Endothelial cell of umbilical vein (primary cell): ENCODE data around the gene TBATA. TPM values are rescaled to one million over a fixed set of nuclear protein-coding genes. Genes with fewer than 3 reads are reported as not detected.

Experiments used
- BruUV-seq: library from RNA; stranded (reverse); fragments of 400-500 nt; replicated peaks from 2 replicates; lab custom pipeline; 2021; lab: Mats Ljungman, UMichigan
- CTCF ChIA-PET: fragments of 300-600, 350-600 bp; sonication (Branson Sonifier 250); formaldehyde crosslinking; loops from one replicate; lab custom pipeline; 2021; ENCODE audit warnings: antibody characterized with exemption, inconsistent platforms; lab: Charles Lee
- POLR2A ChIA-PET: fragments of 300-600, 350-600 bp; sonication (Branson Sonifier 250); formaldehyde crosslinking; loops from one replicate; lab custom pipeline; 2021; ENCODE audit warnings: antibody characterized with exemption, inconsistent platforms; lab: Charles Lee
- DNase-seq: peaks from one replicate; pipeline ENCODE4 v3.0.0-alpha.2; 2011; ENCODE audit warnings: low read depth, low spot score
- FAIRE-seq: peaks from 2 replicates; lab custom pipeline; 2011; peaks lifted over from hg19 to GRCh38; lab: Jason Lieb, UNC
- H2AFZ ChIP-seq: 2 replicates; pipeline ENCODE4 v1.6.0; 2012; ENCODE audit warnings: low read depth, low read length, control low read depth, inconsistent platforms
- H3K27ac ChIP-seq: 2 replicates; pipeline ENCODE4 v1.5.1; 2011; ENCODE audit warnings: low read depth, mild to moderate bottlenecking, control low read depth, low read length, moderate library complexity; ENCODE audit not compliant: insufficient read depth
- H3K27me3 ChIP-seq, 2 experiments: 2 replicates each; pipeline versions ENCODE4 v1.6.0 to v1.6.1; 2011; ENCODE audit warnings: low read length in 2 of 2, mixed read lengths in 1 of 2; ENCODE audit not compliant: control insufficient read depth in 2 of 2, insufficient read depth in 2 of 2
- H3K36me3 ChIP-seq, 2 experiments: 2 replicates in 1 of 2; 3 replicates in 1 of 2; pipeline ENCODE4 v1.5.1; 2011; ENCODE audit warnings: low read length in 2 of 2, mild to moderate bottlenecking in 1 of 2, moderate library complexity in 1 of 2; ENCODE audit not compliant: control insufficient read depth in 2 of 2, insufficient read depth in 2 of 2; ENCODE audit errors: extremely low read depth in 1 of 2
- H3K4me1 ChIP-seq: 3 replicates; pipeline ENCODE4 v1.5.1; 2011; ENCODE audit warnings: mild to moderate bottlenecking, low read length; ENCODE audit not compliant: control insufficient read depth, insufficient read depth; ENCODE audit errors: extremely low read depth
- H3K4me2 ChIP-seq: 2 replicates; pipeline ENCODE4 v1.6.1; 2011; ENCODE audit warnings: low read length, control low read depth, mixed read lengths; ENCODE audit not compliant: insufficient read depth
- H3K4me3 ChIP-seq, 3 experiments: fragments of 200-600 bp in 1 of 3; sonication (generic), shearing (Covaris generic) in 1 of 3; replicated peaks in 1 of 3; 2 replicates each; pipeline ENCODE4 v1.5.1; 2011 to 2016; ENCODE audit warnings: control low read depth in 3 of 3, low read length in 3 of 3, mild to moderate bottlenecking in 2 of 3, inconsistent platforms in 1 of 3, low read depth in 1 of 3, moderate library complexity in 1 of 3; ENCODE audit not compliant: insufficient read depth in 1 of 3
- H3K79me2 ChIP-seq: 2 replicates; pipeline ENCODE4 v1.6.0; 2012; ENCODE audit warnings: low read length, inconsistent platforms; ENCODE audit not compliant: control insufficient read depth, insufficient read depth
- H3K9ac ChIP-seq: replicated peaks from 2 replicates; pipeline ENCODE3; 2011; ENCODE audit warnings: low read length, control low read depth; ENCODE audit not compliant: insufficient read depth; ENCODE audit errors: extremely low read depth
- H3K9me1 ChIP-seq: replicated peaks from 3 replicates; pipeline ENCODE4 v1.6.0; 2011; ENCODE audit warnings: mild to moderate bottlenecking, low read length; ENCODE audit not compliant: control insufficient read depth, insufficient read depth; ENCODE audit errors: extremely low read depth
- H3K9me3 ChIP-seq: replicated peaks from 2 replicates; pipeline ENCODE4 v1.5.1; 2012; ENCODE audit warnings: low read length, inconsistent platforms; ENCODE audit not compliant: control insufficient read depth, insufficient read depth
- H4K20me1 ChIP-seq: replicated peaks from 2 replicates; pipeline ENCODE3; 2011; ENCODE audit warnings: mild to moderate bottlenecking, low read length; ENCODE audit not compliant: control insufficient read depth, insufficient read depth; ENCODE audit errors: extremely low read depth
- EZH2 ChIP-seq: IDR thresholded peaks from 2 replicates; pipeline ENCODE4 v1.6.1; 2012; ENCODE audit warnings: borderline replicate concordance, low read depth, mild to moderate bottlenecking, moderate library complexity, low read length, inconsistent platforms; ENCODE audit not compliant: severe bottlenecking
- FOS ChIP-seq: IDR thresholded peaks from 2 replicates; pipeline ENCODE4 v1.6.1; 2011; ENCODE audit warnings: mild to moderate bottlenecking, low read length, moderate library complexity, borderline replicate concordance; ENCODE audit not compliant: insufficient read depth
- GATA2 ChIP-seq: IDR thresholded peaks from 2 replicates; pipeline ENCODE4 v1.7.0; 2011; ENCODE audit warnings: low read depth, mild to moderate bottlenecking, moderate library complexity, mixed read lengths, low read length; ENCODE audit not compliant: insufficient read length, insufficient read depth
- JUN ChIP-seq: IDR thresholded peaks from 2 replicates; pipeline ENCODE4 v1.6.1; 2011; ENCODE audit warnings: borderline replicate concordance, low read depth; ENCODE audit not compliant: insufficient read length, insufficient read depth
- MYC ChIP-seq: IDR thresholded peaks from one replicate; pipeline ENCODE4 v1.6.1; 2011; ENCODE audit warnings: mild to moderate bottlenecking, low read depth, low read length
- POLR2A ChIP-seq: IDR thresholded peaks from 2 replicates; pipeline ENCODE4 v1.6.1; 2012; ENCODE audit warnings: low read depth, mild to moderate bottlenecking, control low read depth, low read length
- POLR2AphosphoS5 ChIP-seq: IDR thresholded peaks from 2 replicates; pipeline ENCODE4 v1.6.1; 2012; ENCODE audit warnings: low read depth, mild to moderate bottlenecking, control low read depth, low read length, moderate library complexity; ENCODE audit not compliant: insufficient read depth
- dilution Hi-C: fragments of 300-500 bp; cut with MboI; formaldehyde crosslinking; loops from one replicate; pipeline ENCODE4 v1.15.0; 2019; ENCODE audit warnings: low sequenced_read_pairs; ENCODE audit not compliant: extremely low pct_ligation_motif_present
- intact Hi-C: fragments of 100-400 bp; cut with micrococcal nuclease; formaldehyde crosslinking; loops from one replicate; pipeline ENCODE4 v1.10.0; 2022
- polyA plus RNA-seq, 4 experiments: library from polyadenylated mRNA; depleted of rRNA in 3 of 4; stranded (reverse) in 3 of 4; unstranded in 1 of 4; fragments of >200 nt; gene quantifications; 2 replicates each; pipeline versions ENCODE4 v1.2.1 to v1.2.3, GENCODE V29; 2011 to 2012; ENCODE audit warnings: missing spikeins in 1 of 4
- total RNA-seq: library from RNA; stranded (reverse); gene quantifications from 2 replicates; pipeline ENCODE4 v1.2.3, GENCODE V29; 2021
- TF ChIP-seq, protein P1 (sequence below), 2 donors: IDR thresholded peaks; 1 replicate in 1 of 2; 2 replicates in 1 of 2; pipeline ENCODE4 v1.5.1; 2011; ENCODE audit warnings: low read length in 2 of 2, mild to moderate bottlenecking in 2 of 2, moderate library complexity in 2 of 2, control low read depth in 1 of 2, inconsistent platforms in 1 of 2, low read depth in 1 of 2; ENCODE audit not compliant: insufficient read depth in 1 of 2; ENCODE audit errors: extremely low read depth in 1 of 2
- TF ChIP-seq, protein P2 (sequence below): IDR thresholded peaks from 2 replicates; pipeline ENCODE4 v1.6.1; 2011; ENCODE audit not compliant: insufficient read depth, insufficient read length

TBATA gene
- total and polyA plus RNA-seq, 2 donors (not counting 3 experiments of a cell fraction or from before 2014, with no cell fraction given) = not detected

DNA sequence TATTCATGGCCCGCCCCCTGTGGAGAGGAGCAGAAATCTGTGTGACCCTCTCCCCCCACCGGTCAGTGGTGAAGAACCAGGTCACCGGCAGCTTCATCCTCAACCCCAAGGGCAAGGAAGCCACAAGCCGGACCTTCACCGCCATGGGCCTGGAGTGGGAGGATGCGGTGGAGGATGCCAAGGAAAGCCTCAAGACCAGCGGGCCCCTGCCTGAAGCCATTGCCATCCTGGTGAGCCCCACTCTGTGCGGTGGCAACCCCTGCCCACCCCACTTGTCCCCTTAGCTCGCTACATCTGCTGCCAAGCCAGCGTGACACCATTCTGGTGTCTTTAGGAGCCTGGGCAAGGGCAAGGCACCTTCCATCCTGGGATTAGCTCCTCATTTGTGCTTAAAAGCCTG is 35.4 kb downstream of the TBATA start:
- dilution Hi-C loops = no loop called here
- DNase-seq = no peak
- no peak for FAIRE-seq
- no peaks in the 10 kb centered on the region for H3K4me1 ChIP-seq
- peaks cover 0 to 3% of the 10 kb centered on the region in 2 experiments for H3K27me3 ChIP-seq
- H3K9me3 ChIP-seq = no peaks in the 10 kb centered on the region
- no peak overlapping the region for H3K4me3 ChIP-seq
- intact Hi-C loops = no loop called here
- no peaks in the 10 kb centered on the region for H3K79me2 ChIP-seq
- no peak overlapping the region for H2AFZ ChIP-seq
- H3K4me2 ChIP-seq = no peak overlapping the region
- no peaks in the 10 kb centered on the region for H3K36me3 ChIP-seq
- TF ChIP-seq, protein P1, sequence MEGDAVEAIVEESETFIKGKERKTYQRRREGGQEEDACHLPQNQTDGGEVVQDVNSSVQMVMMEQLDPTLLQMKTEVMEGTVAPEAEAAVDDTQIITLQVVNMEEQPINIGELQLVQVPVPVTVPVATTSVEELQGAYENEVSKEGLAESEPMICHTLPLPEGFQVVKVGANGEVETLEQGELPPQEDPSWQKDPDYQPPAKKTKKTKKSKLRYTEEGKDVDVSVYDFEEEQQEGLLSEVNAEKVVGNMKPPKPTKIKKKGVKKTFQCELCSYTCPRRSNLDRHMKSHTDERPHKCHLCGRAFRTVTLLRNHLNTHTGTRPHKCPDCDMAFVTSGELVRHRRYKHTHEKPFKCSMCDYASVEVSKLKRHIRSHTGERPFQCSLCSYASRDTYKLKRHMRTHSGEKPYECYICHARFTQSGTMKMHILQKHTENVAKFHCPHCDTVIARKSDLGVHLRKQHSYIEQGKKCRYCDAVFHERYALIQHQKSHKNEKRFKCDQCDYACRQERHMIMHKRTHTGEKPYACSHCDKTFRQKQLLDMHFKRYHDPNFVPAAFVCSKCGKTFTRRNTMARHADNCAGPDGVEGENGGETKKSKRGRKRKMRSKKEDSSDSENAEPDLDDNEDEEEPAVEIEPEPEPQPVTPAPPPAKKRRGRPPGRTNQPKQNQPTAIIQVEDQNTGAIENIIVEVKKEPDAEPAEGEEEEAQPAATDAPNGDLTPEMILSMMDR (IDR thresholded peaks at IDR 0.05; ENCODE audit: extremely low read depth in 1 of 2, insufficient read depth in 1 of 2, low read depth in 1 of 2, low read length in 2 of 2) = no peak
- no peak for TF ChIP-seq JUN
- TF ChIP-seq POLR2A = no peak
- TF ChIP-seq FOS = no peak
- TF ChIP-seq, protein P2, sequence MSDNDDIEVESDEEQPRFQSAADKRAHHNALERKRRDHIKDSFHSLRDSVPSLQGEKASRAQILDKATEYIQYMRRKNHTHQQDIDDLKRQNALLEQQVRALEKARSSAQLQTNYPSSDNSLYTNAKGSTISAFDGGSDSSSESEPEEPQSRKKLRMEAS = no peak
- TF ChIP-seq MYC = no peak
- TF ChIP-seq EZH2 = no peak
- TF ChIP-seq POLR2AphosphoS5 = no peak
- no peak for TF ChIP-seq GATA2
- H3K27ac ChIP-seq = no peak overlapping the region
- CTCF ChIA-PET = interaction anchor here (1.2 kb wide), 1 partner anchor 9 kb away, joined by 3 read pairs; no protein-coding TSS in a partner anchor
- BruUV-seq = no TSS peak
- no peaks in the 10 kb centered on the region for H4K20me1 ChIP-seq
- POLR2A ChIA-PET = no interaction called here
- H3K9me1 ChIP-seq = no peaks in the 10 kb centered on the region
- no peak overlapping the region for H3K9ac ChIP-seq
